ENCODE measurements around the gene CDHR4.
"Not testable (repeated sequence)": the region's sequence is repeated elsewhere in the genome, so short reads cannot be mapped to it uniquely, and the experiment has no call there.

CDHR4 gene

DNA sequence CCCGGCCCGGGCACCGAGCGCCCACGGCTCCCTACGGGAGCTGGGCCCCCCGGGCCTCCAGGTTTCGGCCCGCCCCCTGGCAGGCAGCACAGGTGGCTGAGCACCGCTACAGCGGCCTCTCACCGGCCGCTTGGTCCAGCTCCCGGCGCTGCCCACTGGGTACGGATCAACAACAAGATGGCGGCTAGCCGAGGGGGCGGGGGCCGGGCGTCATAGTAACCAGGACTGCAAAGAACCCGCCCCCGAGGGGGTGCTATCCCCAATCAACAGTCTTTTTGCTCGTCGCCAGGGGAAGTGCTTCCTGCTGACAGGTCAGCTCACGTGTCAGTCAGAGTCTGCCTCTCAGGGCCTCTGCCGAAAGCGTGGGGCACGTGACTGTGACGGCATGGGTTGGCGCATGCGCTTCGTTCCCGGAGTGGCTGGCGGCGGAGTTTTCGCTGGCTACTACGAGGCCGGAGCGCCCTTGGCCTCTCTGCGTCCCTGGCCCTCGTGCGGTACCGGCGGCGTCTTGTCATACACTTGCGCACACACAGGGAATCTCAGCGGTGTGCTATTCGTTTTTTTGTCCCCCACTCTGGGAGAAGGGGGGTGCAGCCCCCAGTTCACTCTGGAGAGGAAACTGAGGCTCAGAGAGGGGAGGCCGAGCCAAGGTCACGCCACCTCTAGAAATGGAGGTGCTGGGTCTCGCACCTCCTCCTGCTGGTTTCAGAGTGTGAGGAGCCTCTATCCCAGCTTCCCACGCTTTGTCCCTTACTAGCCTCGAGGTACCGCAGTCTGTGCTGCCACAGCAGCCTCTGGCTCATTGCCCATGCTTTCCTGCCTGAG is 13.1 kb downstream of the CDHR4 start, which contains the start of gene IP6K1:
Gene IP6K1, minus strand, starts transcription at position 186 of the 825 bp plus-strand sequence. CDS start 38,502 bp downstream, outside the sequence.
- peaks cover 2% of the 10 kb centered on the region for H3K36me3 ChIP-seq (ENCODE audit: control insufficient read depth, insufficient read depth, low read length, severe bottlenecking)
- H3K27me3 ChIP-seq (replicated peaks; ENCODE audit: control insufficient read depth, insufficient read depth, low read length) = no peaks in the 10 kb centered on the region
- peak; percentile 100 for DNase-seq (ENCODE audit: low read depth)
- peak within 1 kb of the TSS; percentile 85 for H3K4me3 ChIP-seq (ENCODE audit: low read length)
- H3K4me1 ChIP-seq (ENCODE audit: control insufficient read depth, insufficient read depth, low read length) = peaks cover 16% of the 10 kb centered on the region
- H3K9ac ChIP-seq (ENCODE audit: low read length) = peak within 1 kb of the TSS; percentile 90
- no peaks in the 10 kb centered on the region for H3K9me3 ChIP-seq (ENCODE audit: control insufficient read depth, low read length)

DNA sequence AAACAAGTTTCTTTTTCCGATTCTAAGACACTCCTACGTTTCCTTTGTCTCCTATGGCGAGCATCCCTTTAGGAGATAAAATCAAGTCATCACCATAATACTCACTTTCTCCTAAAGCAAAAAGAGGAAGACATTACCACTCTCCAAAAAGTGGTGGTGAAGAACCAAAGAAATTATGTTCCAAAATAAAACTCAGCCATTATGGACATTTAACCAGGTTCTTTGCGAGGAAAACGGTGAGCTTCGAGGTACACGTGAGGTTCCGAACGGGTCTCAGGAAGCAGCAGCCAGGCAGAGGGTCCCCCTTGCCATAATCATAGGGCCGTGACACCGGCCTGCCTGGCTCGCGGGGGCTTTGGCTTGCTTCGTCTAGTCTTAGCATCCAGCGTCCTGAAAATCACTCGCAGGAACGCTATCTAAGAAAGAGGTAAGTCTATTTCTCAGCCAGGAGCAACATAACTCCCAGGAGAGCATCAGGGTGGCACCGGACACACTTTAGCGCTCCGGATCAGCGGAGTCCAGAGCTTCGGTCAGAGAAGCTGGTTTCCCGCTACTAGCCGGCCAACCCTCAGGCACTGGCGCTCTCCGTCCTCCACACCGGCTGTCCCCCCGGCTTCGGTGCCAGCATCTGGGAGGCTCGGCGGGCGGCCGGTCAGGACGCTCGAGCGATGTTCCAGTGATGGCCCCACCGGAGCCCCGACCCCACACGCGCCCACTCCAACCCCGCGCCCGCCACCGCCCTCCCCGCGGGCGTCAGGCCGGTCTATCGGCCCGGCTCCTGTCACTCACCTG is 13.9 kb downstream of the CDHR4 start:
- Histone ChIP-seq H3K9me3 (ENCODE audit: control insufficient read depth, low read length) (no peaks in the 10 kb centered on the region), H3K9ac (ENCODE audit: low read length) (peak overlapping the region; percentile 90)
- peak; percentile 70 for DNase-seq (ENCODE audit: low read depth)

DNA sequence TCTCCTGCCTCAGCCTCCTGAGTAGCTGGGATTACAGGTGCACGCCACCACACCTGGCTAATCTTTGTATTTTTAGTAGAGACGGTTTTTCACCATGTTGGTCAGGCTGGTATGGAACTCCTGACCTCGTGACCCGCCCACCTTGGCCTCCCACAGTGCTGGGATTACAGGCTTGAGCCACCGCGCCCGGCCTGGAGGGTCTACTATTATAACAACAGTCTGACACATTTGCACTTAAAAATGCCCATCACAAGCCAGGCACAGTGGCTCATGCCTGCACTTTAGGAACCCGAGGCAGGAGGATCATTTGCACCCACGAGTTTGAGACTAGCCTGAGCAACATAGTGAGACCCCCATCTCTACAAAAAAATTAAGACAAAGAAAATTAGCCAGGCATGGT is 17.4 kb downstream of the CDHR4 start:
- not testable (repeated sequence) for DNase-seq (ENCODE audit: low read depth); H3K27me3 ChIP-seq (replicated peaks; ENCODE audit: control insufficient read depth, insufficient read depth, low read length); H3K9me3 ChIP-seq (ENCODE audit: control insufficient read depth, low read length); H3K4me3 ChIP-seq (ENCODE audit: low read length); H3K9ac ChIP-seq (ENCODE audit: low read length); H3K36me3 ChIP-seq (ENCODE audit: control insufficient read depth, insufficient read depth, low read length, severe bottlenecking)
- H3K4me1 ChIP-seq (ENCODE audit: control insufficient read depth, insufficient read depth, low read length) = peaks cover 29% of the 10 kb centered on the region

More for the DNA sequence above, 13.9 kb downstream of the CDHR4 start:
- peak overlapping the region; percentile 85 for H3K4me3 ChIP-seq (ENCODE audit: low read length)
- peaks cover 23% of the 10 kb centered on the region for H3K4me1 ChIP-seq (ENCODE audit: control insufficient read depth, insufficient read depth, low read length)
- no peaks in the 10 kb centered on the region for H3K27me3 ChIP-seq (replicated peaks; ENCODE audit: control insufficient read depth, insufficient read depth, low read length)
- H3K36me3 ChIP-seq (ENCODE audit: control insufficient read depth, insufficient read depth, low read length, severe bottlenecking) = peaks cover 7% of the 10 kb centered on the region

DNA sequence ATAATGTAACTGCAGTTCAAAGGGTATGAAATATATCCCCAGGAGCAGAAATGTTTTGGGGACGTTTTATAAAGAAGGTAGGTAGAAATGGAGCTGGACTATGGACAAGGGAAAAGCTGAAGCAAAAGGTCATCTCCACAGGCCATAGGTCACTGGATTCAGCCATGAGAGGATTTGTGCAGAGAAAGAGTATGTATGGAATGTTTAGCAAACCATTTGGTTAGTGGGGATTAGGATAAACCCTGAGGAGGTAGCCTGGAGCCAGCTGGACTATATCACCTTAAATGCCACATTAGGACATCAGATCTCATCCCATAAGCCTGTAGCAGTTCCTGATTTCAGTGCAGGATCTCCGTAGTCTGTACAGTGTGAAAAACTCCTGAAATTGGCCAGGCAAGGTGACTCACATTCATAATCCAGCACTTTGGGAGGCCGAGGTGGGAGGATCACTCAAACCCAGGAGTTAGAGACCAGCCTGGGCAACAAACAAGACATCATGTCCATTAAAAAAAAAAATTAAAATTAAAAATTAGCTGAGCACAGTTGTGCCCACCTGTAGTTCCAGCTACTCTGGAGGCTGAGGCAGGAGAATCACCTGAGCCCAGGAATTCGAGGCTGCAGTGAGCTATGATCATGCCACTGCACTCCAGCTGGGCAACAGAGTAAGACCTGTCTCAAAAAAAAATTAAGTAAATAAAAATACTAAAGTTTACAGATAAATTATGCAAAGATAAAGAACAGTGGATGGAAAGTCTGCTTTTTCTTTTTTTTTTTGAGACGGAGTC is 18.1 kb downstream of the CDHR4 start:
- DNase-seq (ENCODE audit: low read depth) = peak; percentile 10
- Histone ChIP-seq H3K4me3 (ENCODE audit: low read length) (no peak overlapping the region), H3K4me1 (ENCODE audit: control insufficient read depth, insufficient read depth, low read length) (peaks cover 23% of the 10 kb centered on the region), H3K9me3 (ENCODE audit: control insufficient read depth, low read length) (no peaks in the 10 kb centered on the region), H3K36me3 (ENCODE audit: control insufficient read depth, insufficient read depth, low read length, severe bottlenecking) (peaks cover 9% of the 10 kb centered on the region), H3K27me3 (replicated peaks; ENCODE audit: control insufficient read depth, insufficient read depth, low read length) (no peaks in the 10 kb centered on the region), H3K9ac (ENCODE audit: low read length) (no peak overlapping the region)

DNA sequence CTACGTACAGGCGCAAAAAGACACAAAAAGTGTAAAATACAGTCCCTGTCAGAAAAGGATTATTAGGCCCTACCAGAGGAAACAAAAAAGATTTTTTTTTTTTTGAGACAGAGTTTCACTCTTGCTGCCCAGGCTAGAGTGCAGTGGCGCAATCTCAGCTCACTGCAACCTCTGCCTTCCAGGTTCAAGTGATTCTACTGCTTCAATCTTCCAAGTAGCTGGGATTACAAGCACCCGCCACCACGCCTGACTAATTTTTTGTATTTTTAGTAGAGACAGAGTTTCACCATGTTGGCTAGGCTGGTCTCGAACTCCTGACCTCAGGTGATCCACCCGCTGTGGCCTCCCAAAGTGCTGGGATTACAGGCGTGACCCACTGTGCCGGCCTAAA is 18.7 kb downstream of the CDHR4 start:
- not testable (repeated sequence) for DNase-seq (ENCODE audit: low read depth); H3K9me3 ChIP-seq (ENCODE audit: control insufficient read depth, low read length); H3K27me3 ChIP-seq (replicated peaks; ENCODE audit: control insufficient read depth, insufficient read depth, low read length); H3K36me3 ChIP-seq (ENCODE audit: control insufficient read depth, insufficient read depth, low read length, severe bottlenecking); H3K4me3 ChIP-seq (ENCODE audit: low read length)
- Histone ChIP-seq H3K4me1 (ENCODE audit: control insufficient read depth, insufficient read depth, low read length) (peaks cover 23% of the 10 kb centered on the region), H3K9ac (ENCODE audit: low read length) (peak overlapping the region; percentile 4)

DNA sequence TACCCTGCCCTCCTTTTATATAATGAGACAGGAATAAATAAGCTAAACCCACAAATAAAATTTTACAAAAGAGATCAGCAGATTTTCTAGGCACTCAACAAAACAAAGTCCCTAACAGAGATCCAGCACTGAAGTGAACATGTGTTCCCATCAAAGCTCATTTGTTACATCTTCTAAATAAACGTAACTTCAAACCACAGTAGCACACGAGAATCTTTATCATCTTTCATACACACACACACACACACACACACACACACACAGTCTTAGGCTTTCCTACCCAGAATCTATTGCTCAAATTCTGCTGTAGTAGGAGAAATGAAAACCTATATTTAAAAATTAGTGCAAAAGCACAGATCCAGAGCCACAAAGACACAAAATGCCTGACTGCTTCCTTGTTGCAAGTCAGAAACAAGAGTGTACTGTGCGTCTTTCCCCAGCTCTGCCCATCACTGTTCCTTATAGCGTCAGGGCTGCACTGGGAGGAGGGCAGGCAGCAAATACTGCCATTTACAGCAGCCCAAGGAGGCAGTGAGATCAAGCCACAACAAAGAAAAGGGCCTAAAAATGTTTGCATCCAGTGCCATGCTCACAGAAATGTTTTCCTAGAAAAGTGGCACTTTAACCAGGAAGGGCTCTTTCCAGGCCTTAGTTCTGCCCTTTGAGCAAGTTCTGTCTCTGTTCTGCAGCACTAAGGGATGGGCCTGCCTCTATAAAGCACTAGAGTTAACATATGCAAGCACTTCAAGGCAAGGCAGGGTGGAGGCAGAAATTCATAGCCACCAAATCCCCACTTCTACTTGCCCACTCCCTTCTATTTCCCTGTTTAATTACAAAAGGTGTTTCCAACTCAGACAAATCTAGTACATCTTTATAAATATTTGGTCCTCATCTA is 19.3 kb downstream of the CDHR4 start:
- H3K36me3 ChIP-seq (ENCODE audit: control insufficient read depth, insufficient read depth, low read length, severe bottlenecking) = peaks cover 9% of the 10 kb centered on the region
- H3K4me3 ChIP-seq (ENCODE audit: low read length) = no peak overlapping the region
- DNase-seq (ENCODE audit: low read depth) = no peak
- H3K9me3 ChIP-seq (ENCODE audit: control insufficient read depth, low read length) = no peaks in the 10 kb centered on the region
- peaks cover 21% of the 10 kb centered on the region for H3K4me1 ChIP-seq (ENCODE audit: control insufficient read depth, insufficient read depth, low read length)
- H3K27me3 ChIP-seq (replicated peaks; ENCODE audit: control insufficient read depth, insufficient read depth, low read length) = no peaks in the 10 kb centered on the region
- peak overlapping the region; percentile 4 for H3K9ac ChIP-seq (ENCODE audit: low read length)

DNA sequence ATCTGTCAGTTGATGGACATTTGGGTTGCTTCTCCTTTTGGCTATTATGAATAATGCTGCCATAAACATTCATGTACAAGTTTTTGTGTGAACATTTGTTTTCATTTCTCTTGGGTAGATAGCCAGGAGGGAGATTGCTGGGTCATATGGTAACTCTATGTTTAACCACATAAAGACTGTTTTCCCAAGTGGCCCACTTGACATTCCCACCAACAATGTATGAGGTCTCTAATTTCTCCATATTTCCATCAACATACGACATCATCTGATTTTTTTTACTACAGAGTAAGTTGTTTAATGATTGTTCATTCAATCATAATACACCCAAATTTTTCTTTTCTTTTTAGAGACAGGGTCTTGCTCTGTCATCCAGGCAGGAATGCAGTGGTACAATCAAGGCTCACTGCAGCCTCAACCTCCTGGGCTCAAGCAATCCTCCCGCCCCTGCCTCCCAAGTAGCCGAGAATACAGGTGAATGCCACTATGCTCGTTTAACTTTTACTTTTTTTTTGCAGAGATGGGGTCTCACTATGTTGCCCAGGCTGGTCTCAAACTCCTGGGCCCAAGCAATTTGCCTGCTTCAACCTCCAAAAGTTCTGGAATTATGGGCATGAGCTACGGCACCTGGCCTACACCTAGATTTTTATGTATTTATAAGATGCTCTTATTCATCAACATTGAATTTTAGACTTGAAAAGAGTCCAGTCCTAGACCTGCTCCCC is 20.2 kb downstream of the CDHR4 start:
- Histone ChIP-seq H3K4me1 (ENCODE audit: control insufficient read depth, insufficient read depth, low read length) (peaks cover 16% of the 10 kb centered on the region), H3K4me3 (ENCODE audit: low read length) (no peak overlapping the region), H3K9me3 (ENCODE audit: control insufficient read depth, low read length) (no peaks in the 10 kb centered on the region), H3K9ac (ENCODE audit: low read length) (no peak overlapping the region), H3K27me3 (replicated peaks; ENCODE audit: control insufficient read depth, insufficient read depth, low read length) (no peaks in the 10 kb centered on the region), H3K36me3 (ENCODE audit: control insufficient read depth, insufficient read depth, low read length, severe bottlenecking) (peaks cover 9% of the 10 kb centered on the region)
- no peak for DNase-seq (ENCODE audit: low read depth)

DNA sequence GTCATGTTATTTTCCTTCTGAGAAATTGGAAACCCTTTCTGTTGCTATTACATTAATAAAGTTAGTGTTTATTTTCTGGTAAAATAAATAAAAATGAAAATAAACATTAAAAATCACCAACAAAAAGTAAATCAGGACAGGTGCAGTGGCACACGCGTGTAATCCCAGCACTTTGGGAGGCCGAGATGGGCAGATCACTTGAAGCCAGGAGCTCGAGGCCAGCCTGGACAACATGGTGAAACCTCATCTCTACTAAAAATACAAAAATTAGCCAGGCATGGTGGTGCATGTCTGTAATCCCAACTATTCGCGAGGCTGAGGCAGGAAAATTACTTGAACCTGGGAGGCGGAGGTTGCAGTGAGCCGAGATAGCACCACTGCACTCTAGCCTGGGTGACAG is 23.6 kb downstream of the CDHR4 start:
- DNase-seq (ENCODE audit: low read depth); H3K4me1 ChIP-seq (ENCODE audit: control insufficient read depth, insufficient read depth, low read length); H3K9me3 ChIP-seq (ENCODE audit: control insufficient read depth, low read length); H3K4me3 ChIP-seq (ENCODE audit: low read length); H3K27me3 ChIP-seq (replicated peaks; ENCODE audit: control insufficient read depth, insufficient read depth, low read length); H3K36me3 ChIP-seq (ENCODE audit: control insufficient read depth, insufficient read depth, low read length, severe bottlenecking); H3K9ac ChIP-seq (ENCODE audit: low read length): not testable (repeated sequence)

DNA sequence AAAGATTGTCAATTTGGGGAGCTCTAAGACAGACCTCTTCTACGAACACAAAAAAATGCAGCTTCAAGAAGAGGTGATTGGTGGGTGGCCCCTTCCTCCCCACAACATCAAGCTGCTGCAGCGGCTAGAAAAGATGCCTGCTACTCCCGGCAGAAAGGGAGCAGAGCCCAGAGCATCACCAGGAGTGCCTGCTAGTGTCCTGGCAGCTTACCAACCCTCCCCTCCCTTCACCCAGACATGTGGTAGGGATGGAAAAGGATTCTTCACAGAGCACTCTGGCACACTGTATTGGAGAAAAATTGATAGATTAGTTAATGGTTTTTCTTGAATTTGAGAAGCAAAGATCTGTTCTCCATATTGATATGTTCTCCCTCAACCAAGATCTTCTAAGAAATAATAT is 24.1 kb downstream of the CDHR4 start:
- H3K9ac ChIP-seq (ENCODE audit: low read length) = no peak overlapping the region
- H3K27me3 ChIP-seq (replicated peaks; ENCODE audit: control insufficient read depth, insufficient read depth, low read length) = no peaks in the 10 kb centered on the region
- H3K4me3 ChIP-seq (ENCODE audit: low read length) = no peak overlapping the region
- DNase-seq (ENCODE audit: low read depth) = no peak
- peaks cover 4% of the 10 kb centered on the region for H3K4me1 ChIP-seq (ENCODE audit: control insufficient read depth, insufficient read depth, low read length)
- H3K36me3 ChIP-seq (ENCODE audit: control insufficient read depth, insufficient read depth, low read length, severe bottlenecking) = peaks cover 2% of the 10 kb centered on the region
- no peaks in the 10 kb centered on the region for H3K9me3 ChIP-seq (ENCODE audit: control insufficient read depth, low read length)

DNA sequence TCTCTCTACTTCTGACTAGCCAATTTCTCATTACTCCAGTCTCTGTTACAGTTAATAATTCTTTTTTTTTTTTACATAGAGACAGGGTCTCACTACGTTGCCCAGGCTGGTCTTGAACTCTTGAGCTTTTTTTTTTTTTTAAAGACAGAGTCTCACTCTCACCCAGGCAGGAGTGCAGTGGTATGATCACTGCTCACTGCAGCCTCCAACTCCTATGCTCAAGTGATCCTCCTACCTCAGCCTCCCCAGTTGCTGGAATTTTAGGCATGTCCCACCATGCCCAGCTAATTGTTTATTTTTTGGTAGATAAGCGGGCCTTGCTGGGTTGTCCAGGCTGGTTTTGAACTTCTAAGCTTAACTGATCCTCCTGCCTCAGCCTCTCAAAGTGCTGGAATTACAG is 27.0 kb downstream of the CDHR4 start:
- Histone ChIP-seq H3K4me3 (ENCODE audit: low read length) (no peak overlapping the region), H3K27me3 (replicated peaks; ENCODE audit: control insufficient read depth, insufficient read depth, low read length) (no peaks in the 10 kb centered on the region), H3K36me3 (ENCODE audit: control insufficient read depth, insufficient read depth, low read length, severe bottlenecking) (no peaks in the 10 kb centered on the region), H3K9ac (ENCODE audit: low read length) (no peak overlapping the region), H3K4me1 (ENCODE audit: control insufficient read depth, insufficient read depth, low read length) (no peaks in the 10 kb centered on the region), H3K9me3 (ENCODE audit: control insufficient read depth, low read length) (no peaks in the 10 kb centered on the region)
- no peak for DNase-seq (ENCODE audit: low read depth)

All from adipocyte (in vitro differentiated cells).